GM13977 (cell line): ENCODE results near the gene ITGA4.

Experiments
- DNase-seq: peaks from one replicate; pipeline ENCODE4 v3.0.0; 2012; ENCODE audit warnings: low spot score
- CTCF ChIP-seq: IDR thresholded peaks from 2 replicates; pipeline ENCODE4 v1.5.1; 2012; ENCODE audit warnings: mild to moderate bottlenecking, control low read depth; ENCODE audit not compliant: insufficient read depth; ENCODE audit errors: extremely low read depth, missing control alignments
- in situ Hi-C: fragments of 300-500 bp; cut with MboI; formaldehyde crosslinking; loops from one replicate; pipeline ENCODE4 v1.12.0; 2022; ENCODE audit warnings: low sequenced_read_pairs, low pct_unique_long_range_greater_than_20kb, mixed read lengths, inconsistent platforms; ENCODE audit not compliant: unreplicated experiment

The ITGA4 gene

GRCh38 chr2:181471783-181472182, 14.6 kb downstream of the ITGA4 start:
- no peak for DNase-seq
- TF ChIP-seq CTCF = no peak
- in situ Hi-C loops = no loop called here

GRCh38 chr2:181472990-181473389, 15.8 kb downstream of the ITGA4 start:
- DNase-seq = no peak
- in situ Hi-C loops = no loop called here
- TF ChIP-seq CTCF = no peak

- in situ Hi-C loops = no loop called here
- no peak for DNase-seq
- no peak for TF ChIP-seq CTCF
These were observed 17.2 kb downstream of the ITGA4 start for GRCh38 chr2:181474222-181474881.

- in situ Hi-C loops = no loop called here
- no peak for TF ChIP-seq CTCF
- no peak for DNase-seq
These were observed 26.0 kb downstream of the ITGA4 start for GRCh38 chr2:181483211-181483610.

- TF ChIP-seq CTCF = no peak
- DNase-seq = no peak
These were observed 26.7 kb downstream of the ITGA4 start for GRCh38 chr2:181483876-181484275.

GRCh38 chr2:181484851-181485637, 27.9 kb downstream of the ITGA4 start:
- in situ Hi-C loops = no loop called here
- no peak for TF ChIP-seq CTCF

More at GRCh38 chr2:181483876-181484275, 26.7 kb downstream of the ITGA4 start:
- in situ Hi-C loops = no loop called here

More at GRCh38 chr2:181484851-181485637, 27.9 kb downstream of the ITGA4 start:
- DNase-seq = no peak
